ENCODE measurements around the gene PPP1R37. TPM values are rescaled to one million over a fixed set of nuclear protein-coding genes. Genes with fewer than 3 reads are reported as not detected.

The PPP1R37 gene
- polyA plus RNA-seq, 1 experiment, result 16.1 TPM

DNA sequence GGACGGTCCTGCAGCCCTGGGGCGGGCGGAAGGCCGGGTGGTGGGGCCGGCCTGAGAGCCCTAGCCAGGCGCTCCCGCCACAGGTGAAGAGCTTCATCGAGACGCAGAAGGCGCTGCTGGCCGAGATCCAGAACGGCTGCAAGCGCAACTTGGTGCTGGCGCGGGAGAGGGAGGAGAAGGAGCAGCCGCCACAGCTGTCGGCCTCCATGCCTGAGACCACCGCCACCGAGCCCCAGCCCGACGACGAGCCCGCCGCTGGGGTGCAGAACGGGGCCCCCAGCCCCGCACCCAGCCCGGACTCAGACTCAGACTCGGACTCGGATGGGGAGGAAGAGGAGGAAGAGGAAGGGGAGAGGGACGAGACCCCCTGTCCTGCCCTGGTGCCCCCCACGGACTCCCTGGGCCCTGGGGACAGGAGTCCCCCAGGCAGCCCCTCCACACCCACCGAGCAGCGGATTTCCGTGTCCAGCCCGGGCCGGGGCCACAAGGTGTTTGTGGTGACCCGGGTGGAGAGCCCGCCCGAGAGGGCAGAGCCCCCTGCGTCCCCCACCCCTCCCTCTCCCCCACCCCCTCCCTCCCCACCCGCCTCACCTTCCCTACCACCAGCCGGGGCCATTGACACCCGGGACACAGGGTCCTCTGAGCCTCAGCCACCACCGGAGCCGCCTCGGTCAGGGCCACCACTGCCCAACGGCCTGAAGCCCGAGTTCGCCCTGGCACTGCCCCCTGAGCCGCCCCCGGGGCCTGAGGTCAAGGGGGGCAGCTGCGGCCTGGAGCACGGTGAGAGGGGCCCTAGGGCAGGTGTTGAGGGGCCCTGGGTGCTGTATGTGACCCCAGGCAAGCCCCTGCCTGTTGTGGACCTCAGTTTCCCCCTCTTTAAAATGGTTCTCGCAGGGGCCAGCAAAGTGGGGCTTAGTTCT lies 52.6 kb downstream of the PPP1R37 start:
- no peak for DNase-seq (ENCODE audit: low read depth)
- POLR2A ChIA-PET, result no interaction called here
- TF ChIP-seq CTCF (IDR thresholded peaks at IDR 0.05; ENCODE audit: insufficient read depth, low read depth, low read length), result no peak
- Histone ChIP-seq H3K27me3 (ENCODE audit: control insufficient read depth, insufficient read depth, low read length) (no peaks in the 10 kb centered on the region), H3K4me3 (ENCODE audit: low read depth, low read length) (no peak overlapping the region), H3K36me3 (ENCODE audit: control insufficient read depth, insufficient read depth, low read length) (peaks cover 27% of the 10 kb centered on the region)
- CTCF ChIA-PET, result no interaction called here

DNA sequence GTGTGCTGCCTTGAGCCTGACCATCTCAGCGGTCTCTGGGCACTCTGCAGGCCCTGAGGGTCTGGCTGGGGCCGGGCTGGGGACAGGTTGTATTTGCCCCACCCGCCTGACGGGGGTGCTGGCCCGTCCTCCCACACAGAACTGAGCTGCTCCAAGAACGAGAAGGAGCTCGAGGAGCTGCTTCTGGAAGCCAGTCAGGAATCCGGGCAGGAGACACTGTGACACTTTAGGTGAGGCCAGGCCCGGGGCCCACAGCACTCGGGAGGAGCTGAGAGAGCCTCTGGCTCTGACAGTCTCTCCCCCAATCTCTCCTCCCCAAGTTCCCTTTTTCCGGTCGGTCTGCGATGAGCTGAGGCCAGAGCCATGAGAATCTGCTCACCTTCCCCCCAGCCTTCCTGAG lies 53.3 kb downstream of the PPP1R37 start:
- TF ChIP-seq CTCF (IDR thresholded peaks at IDR 0.05; ENCODE audit: insufficient read depth, low read depth, low read length), result no peak
- ChIA-PET POLR2A (no interaction called here), CTCF (interaction anchor here (0.9 kb wide), 1 partner anchor 15 kb away, joined by 3 read pairs; no protein-coding TSS in a partner anchor)
- Histone ChIP-seq H3K36me3 (ENCODE audit: control insufficient read depth, insufficient read depth, low read length) (peaks cover 25% of the 10 kb centered on the region), H3K4me3 (ENCODE audit: low read depth, low read length) (no peak overlapping the region), H3K27me3 (ENCODE audit: control insufficient read depth, insufficient read depth, low read length) (no peaks in the 10 kb centered on the region)
- DNase-seq (ENCODE audit: low read depth), result no peak

GRCh38 chr19:45146741-45147205 lies 53.8 kb downstream of the PPP1R37 start:
- Histone ChIP-seq H3K36me3 (ENCODE audit: control insufficient read depth, insufficient read depth, low read length) (peaks cover 20% of the 10 kb centered on the region), H3K4me3 (ENCODE audit: low read depth, low read length) (no peak overlapping the region), H3K27me3 (ENCODE audit: control insufficient read depth, insufficient read depth, low read length) (no peaks in the 10 kb centered on the region)
- TF ChIP-seq CTCF (IDR thresholded peaks at IDR 0.05; ENCODE audit: insufficient read depth, low read depth, low read length), result no peak
- POLR2A ChIA-PET, result no interaction called here
- CTCF ChIA-PET, result interaction anchor here (0.9 kb wide), 1 partner anchor 16 kb away, joined by 3 read pairs; no protein-coding TSS in a partner anchor
- DNase-seq (ENCODE audit: low read depth), result no peak

DNA sequence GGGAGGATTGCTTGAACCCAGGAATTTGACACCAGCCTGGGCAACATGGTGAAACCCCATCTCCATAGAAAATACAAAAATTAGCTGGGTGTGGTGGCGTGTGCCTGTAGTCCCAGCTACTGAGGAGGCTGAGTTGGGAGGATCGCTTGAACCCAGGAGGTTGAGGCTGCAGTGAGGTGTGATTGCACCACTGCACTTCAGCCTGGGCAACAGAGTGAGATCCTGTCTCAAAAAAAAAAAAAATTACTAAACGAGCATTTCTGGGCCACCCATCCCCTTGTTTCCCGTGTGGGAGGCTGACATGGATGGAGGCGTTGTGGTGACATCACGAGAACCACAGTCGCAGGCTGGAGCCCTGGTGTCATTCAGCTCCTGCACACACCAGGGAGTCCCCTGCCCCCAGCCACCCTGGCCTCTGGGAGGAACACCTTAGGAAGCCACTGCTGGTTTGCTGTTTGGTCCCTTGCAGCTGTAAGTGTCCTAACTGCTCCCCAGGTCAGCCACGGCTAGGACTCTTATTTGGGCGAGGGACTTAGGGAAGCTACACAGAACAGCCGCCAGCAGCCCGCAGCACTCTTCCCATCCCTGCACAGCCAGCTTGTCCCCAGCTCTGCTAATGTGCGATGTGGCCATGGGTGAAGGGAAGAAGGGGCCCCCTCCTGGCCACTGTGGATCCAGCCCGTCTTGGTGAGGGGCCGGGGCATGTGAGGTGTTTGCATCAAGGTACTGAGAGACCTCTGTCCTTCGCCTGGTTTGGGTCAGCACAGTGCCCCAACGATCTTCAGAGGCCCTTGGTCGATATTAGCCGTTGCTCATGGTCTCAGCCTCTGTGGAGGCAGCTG lies 55.1 kb downstream of the PPP1R37 start:
- no peak for TF ChIP-seq CTCF (IDR thresholded peaks at IDR 0.05; ENCODE audit: insufficient read depth, low read depth, low read length)
- CTCF ChIA-PET, result interaction anchor here (1.0 to 1.5 kb wide), 2 partner anchors 10 to 12 kb away, joined by 4 to 5 read pairs; no protein-coding TSS in a partner anchor
- Histone ChIP-seq H3K4me3 (ENCODE audit: low read depth, low read length) (no peak overlapping the region), H3K27me3 (ENCODE audit: control insufficient read depth, insufficient read depth, low read length) (peaks cover 5% of the 10 kb centered on the region), H3K36me3 (ENCODE audit: control insufficient read depth, insufficient read depth, low read length) (peaks cover 17% of the 10 kb centered on the region)
- DNase-seq (ENCODE audit: low read depth), result no peak
- POLR2A ChIA-PET, result no interaction called here

DNA sequence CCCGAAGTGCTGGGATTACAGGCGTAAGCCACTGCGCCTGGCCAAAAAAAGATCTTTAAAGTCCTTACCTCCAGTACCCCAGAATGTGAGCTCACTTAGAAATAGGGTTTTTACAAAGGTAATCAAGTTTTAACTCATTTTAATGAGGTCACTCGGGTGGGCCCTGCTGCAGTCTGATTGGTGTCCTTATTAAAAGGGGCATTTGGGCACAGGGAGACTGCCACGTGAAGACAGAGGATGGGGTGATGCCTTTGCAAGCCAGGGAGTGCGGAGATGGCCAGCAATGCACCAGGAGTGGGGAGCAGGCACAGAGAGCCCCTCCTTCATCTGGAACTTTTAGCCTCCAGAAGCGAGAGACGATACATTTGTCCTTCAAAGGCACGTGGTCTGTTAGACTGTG lies 56.1 kb downstream of the PPP1R37 start:
- CTCF ChIA-PET, result interaction anchor here (1.0 to 1.5 kb wide), 3 partner anchors 11 to 13 kb away, joined by 3 to 5 read pairs (median 4); partner anchors contain the start of gene NKPD1
- DNase-seq (ENCODE audit: low read depth), result no peak
- peaks cover 14% of the 10 kb centered on the region for H3K36me3 ChIP-seq (ENCODE audit: control insufficient read depth, insufficient read depth, low read length)
- peaks cover 5% of the 10 kb centered on the region for H3K27me3 ChIP-seq (ENCODE audit: control insufficient read depth, insufficient read depth, low read length)
- no peak for TF ChIP-seq CTCF (IDR thresholded peaks at IDR 0.05; ENCODE audit: insufficient read depth, low read depth, low read length)
- H3K4me3 ChIP-seq (ENCODE audit: low read depth, low read length), result no peak overlapping the region
- POLR2A ChIA-PET, result no interaction called here

All from BJ (cell line).